H1 (cell line): ENCODE results near the gene ZNF565.

Source experiments
- ASH2L ChIP-seq: fragments of 200-600, 300-600 bp; sonication (generic); IDR thresholded peaks from one replicate; pipeline ENCODE4 v1.7.1; 2017; ENCODE audit warnings: low read length
- CTCF ChIP-seq, 3 experiments: IDR thresholded peaks; 1 replicate in 2 of 3; 2 replicates in 1 of 3; pipeline versions ENCODE4 v1.5.1 to v1.6.1; 2011; ENCODE audit warnings: low read length in 3 of 3, mild to moderate bottlenecking in 3 of 3, inconsistent platforms in 2 of 3, low read depth in 1 of 3, moderate library complexity in 1 of 3; ENCODE audit not compliant: insufficient read depth in 1 of 3; ENCODE audit errors: control extremely low read depth in 1 of 3
- JUN ChIP-seq: IDR thresholded peaks from 2 replicates; pipeline ENCODE4 v1.6.1; 2011; ENCODE audit warnings: low read depth, mild to moderate bottlenecking, improper control_type of control experiment, low read length
- JUND ChIP-seq: IDR thresholded peaks from 2 replicates; pipeline ENCODE4 v1.6.1; 2011; ENCODE audit warnings: mild to moderate bottlenecking, improper control_type of control experiment, low read length
- POLR2AphosphoS5 ChIP-seq: IDR thresholded peaks from 2 replicates; pipeline ENCODE4 v1.6.1; 2011; ENCODE audit warnings: low read depth, low read length
- TAF7 ChIP-seq: optimal IDR thresholded peaks from 2 replicates; pipeline ENCODE3; 2011; ENCODE audit warnings: low read depth, mild to moderate bottlenecking, inconsistent platforms, low read length, moderate library complexity, borderline replicate concordance
- USF2 ChIP-seq: IDR thresholded peaks from 2 replicates; pipeline ENCODE4 v1.6.1; 2011; ENCODE audit warnings: low read length, improper control_type of control experiment
- ZNF274 ChIP-seq: IDR thresholded peaks from 2 replicates; pipeline ENCODE4 v1.7.0; 2012; ENCODE audit warnings: low read length, borderline replicate concordance; ENCODE audit errors: extremely low read depth

GRCh38 chr19:36152352-36153091 is 61.9 kb downstream of the ZNF565 start, which contains the start of gene COX7A1:
- TF ChIP-seq JUND, result no peak
- TF ChIP-seq CTCF (IDR thresholded peaks at IDR 0.05; ENCODE audit: control extremely low read depth in 1 of 3, insufficient read depth in 1 of 3, low read depth in 1 of 3, low read length in 3 of 3), result no peak
- TF ChIP-seq ASH2L, result no peak
- no peak for TF ChIP-seq TAF7
- TF ChIP-seq JUN, result no peak
- no peak for TF ChIP-seq USF2
- no peak for TF ChIP-seq POLR2AphosphoS5
- no peak for TF ChIP-seq ZNF274
